Neuronal stem cell (in vitro differentiated cells): ENCODE data around the gene S100G.

ENCODE experiments used
- DNase-seq: peaks from one replicate; pipeline ENCODE4 v3.0.0-alpha.2; 2013; ENCODE audit warnings: low spot score
- H2AFZ ChIP-seq: one replicate; pipeline ENCODE4 v1.6.1; 2013; ENCODE audit warnings: mild to moderate bottlenecking, low read length, inconsistent platforms
- H2AK5ac ChIP-seq: 2 replicates; pipeline ENCODE4 v1.6.1; 2013; ENCODE audit warnings: low read depth, mild to moderate bottlenecking, inconsistent platforms, low read length, moderate library complexity, mixed read lengths
- H2BK120ac ChIP-seq: 2 replicates; pipeline ENCODE4 v1.6.1; 2013; ENCODE audit warnings: low read depth, mild to moderate bottlenecking, inconsistent platforms, low read length, moderate library complexity, mixed read lengths
- H2BK12ac ChIP-seq: one replicate; pipeline ENCODE4 v1.6.1; 2013; ENCODE audit warnings: low read length, inconsistent platforms
- H2BK15ac ChIP-seq: 2 replicates; pipeline ENCODE4 v1.6.1; 2013; ENCODE audit warnings: mild to moderate bottlenecking, low read length, inconsistent platforms, mixed read lengths
- H2BK5ac ChIP-seq: one replicate; pipeline ENCODE4 v1.6.1; 2013; ENCODE audit warnings: inconsistent platforms, mild to moderate bottlenecking, low read length, moderate library complexity
- H3K14ac ChIP-seq: one replicate; pipeline ENCODE4 v1.6.1; 2013; ENCODE audit warnings: low read length, inconsistent platforms
- H3K18ac ChIP-seq: 2 replicates; pipeline ENCODE4 v1.6.1; 2013; ENCODE audit warnings: low read length, inconsistent platforms
- H3K23ac ChIP-seq: 2 replicates; pipeline ENCODE4 v1.6.1; 2013; ENCODE audit warnings: low read depth, mild to moderate bottlenecking, mixed read lengths, low read length, inconsistent platforms; ENCODE audit not compliant: poor library complexity
- H3K27ac ChIP-seq: replicated peaks from 3 replicates; pipeline ENCODE4 v1.5.1; 2013; ENCODE audit warnings: low read length, inconsistent platforms
- H3K27me3 ChIP-seq, 3 experiments: 2 replicates each; pipeline ENCODE4 v1.6.1; 2013; ENCODE audit warnings: low read length in 3 of 3, mild to moderate bottlenecking in 2 of 3, inconsistent platforms in 1 of 3, low read depth in 1 of 3, mixed read lengths in 1 of 3, moderate library complexity in 1 of 3; ENCODE audit not compliant: control insufficient read depth in 3 of 3, insufficient read depth in 3 of 3
- H3K36me3 ChIP-seq, 2 donors: replicated peaks in 1 of 2; 2 replicates each; pipeline ENCODE4 v1.6.1; 2013; ENCODE audit warnings: low read length in 2 of 2; ENCODE audit not compliant: control insufficient read depth in 2 of 2, insufficient read depth in 2 of 2
- H3K4ac ChIP-seq: 2 replicates; pipeline ENCODE4 v1.6.1; 2013; ENCODE audit warnings: inconsistent platforms, mild to moderate bottlenecking, low read length, moderate library complexity
- H3K4me1 ChIP-seq, 2 donors: 1 replicate in 1 of 2; 2 replicates in 1 of 2; pipeline ENCODE4 v1.6.1; 2013; ENCODE audit warnings: low read length in 2 of 2, low read depth in 1 of 2; ENCODE audit not compliant: control insufficient read depth in 2 of 2, insufficient read depth in 1 of 2
- H3K4me2 ChIP-seq: one replicate; pipeline ENCODE4 v1.6.1; 2013; ENCODE audit warnings: mild to moderate bottlenecking, low read length, inconsistent platforms; ENCODE audit not compliant: insufficient read depth, poor library complexity, severe bottlenecking
- H3K4me3 ChIP-seq, 2 donors: 2 replicates each; pipeline ENCODE4 v1.5.1; 2013; ENCODE audit warnings: low read length in 2 of 2, mild to moderate bottlenecking in 2 of 2, inconsistent platforms in 1 of 2, moderate library complexity in 1 of 2
- H3K79me1 ChIP-seq: one replicate; pipeline ENCODE4 v1.6.1; 2013; ENCODE audit warnings: low read depth, mild to moderate bottlenecking, inconsistent platforms, low read length, moderate library complexity
- H3K9ac ChIP-seq: one replicate; pipeline ENCODE4 v1.6.1; 2013; ENCODE audit warnings: mild to moderate bottlenecking, low read depth, low read length, inconsistent platforms; ENCODE audit not compliant: poor library complexity
- H3K9me3 ChIP-seq, 2 donors: replicated peaks in 1 of 2; 2 replicates each; pipeline versions ENCODE3 to v1.6.1; 2013; ENCODE audit warnings: low read length in 2 of 2, mild to moderate bottlenecking in 2 of 2, inconsistent platforms in 1 of 2, low read depth in 1 of 2, mixed read lengths in 1 of 2, moderate library complexity in 1 of 2; ENCODE audit not compliant: control insufficient read depth in 2 of 2, insufficient read depth in 1 of 2
- H4K8ac ChIP-seq: one replicate; pipeline ENCODE4 v1.6.1; 2013; ENCODE audit warnings: low read depth, mild to moderate bottlenecking, inconsistent platforms, low read length, moderate library complexity
- H4K91ac ChIP-seq: one replicate; pipeline ENCODE4 v1.6.1; 2013; ENCODE audit warnings: low read length, low read depth, mild to moderate bottlenecking, inconsistent platforms; ENCODE audit not compliant: poor library complexity
- WGBS, 2 donors: extraction: QIAGEN DNeasy Blood & Tissue Kit; methylation state at CpG; one replicate each; pipeline ENCODE4 v1.1.7; 2013; ENCODE audit warnings: missing lambda C conversion rate in 2 of 2, mixed read lengths in 1 of 2; ENCODE audit not compliant: insufficient read length in 2 of 2, insufficient replicate concordance in 1 of 2; ENCODE audit errors: extremely low coverage in 2 of 2; 5-methylcytosine and 5-hydroxymethylcytosine counted together

S100G gene

DNA sequence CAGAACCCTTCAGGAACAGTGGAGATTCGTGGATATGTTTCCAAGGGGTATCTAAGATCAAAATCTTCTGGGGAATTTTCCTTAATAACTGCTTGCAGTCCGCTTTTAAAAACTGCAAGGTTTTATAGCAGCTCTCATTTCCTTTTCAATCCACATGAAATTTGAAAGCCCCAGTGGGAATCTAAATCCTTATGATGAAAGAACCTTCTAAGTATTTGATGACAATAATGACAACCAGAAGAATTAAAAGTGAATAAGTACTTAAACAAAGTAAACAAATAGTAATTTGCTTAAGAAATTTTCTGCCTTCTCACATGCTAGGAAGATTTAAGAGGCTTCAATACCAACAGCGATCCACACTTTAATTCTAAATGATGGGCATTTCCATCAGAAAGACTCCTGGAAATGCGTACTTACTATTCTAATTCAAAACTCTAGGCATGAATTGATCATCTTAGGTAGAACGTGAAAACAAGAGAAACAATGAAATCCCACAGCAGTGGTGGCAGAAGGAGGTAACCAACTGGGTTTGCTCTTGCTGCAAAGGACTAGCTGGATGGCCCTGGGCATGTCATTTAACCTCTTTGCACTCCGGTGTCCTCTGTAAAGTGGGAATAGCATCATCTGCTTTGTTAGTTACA lies 37.6 kb upstream of the S100G start:
- DNase-seq = no peak

DNA sequence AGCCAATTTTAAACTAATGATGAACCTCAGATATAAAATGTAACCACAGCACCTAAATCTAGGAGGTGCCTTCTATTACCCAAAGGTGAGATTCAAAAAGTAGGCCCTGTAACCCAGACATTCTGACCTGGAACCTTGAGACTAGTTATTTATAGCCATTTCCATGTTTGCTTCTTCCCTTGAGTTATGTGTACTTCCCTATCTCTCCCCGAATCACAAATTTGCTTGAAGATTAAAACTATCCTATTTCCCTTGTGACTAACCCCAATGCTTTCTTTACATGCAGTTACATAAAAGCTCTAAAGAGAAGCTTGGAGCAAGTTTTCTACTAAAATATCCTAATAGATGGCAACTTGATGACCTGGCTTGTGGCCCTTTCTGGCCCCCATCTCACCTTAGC lies 32.6 kb upstream of the S100G start:
- H3K36me3 ChIP-seq = peaks cover 2 to 75% of the 10 kb centered on the region in 2 donors
- H3K18ac ChIP-seq = no peak overlapping the region
- no peak overlapping the region for H2BK12ac ChIP-seq
- H4K91ac ChIP-seq = no peak overlapping the region
- no peak overlapping the region for H3K4me3 ChIP-seq
- no peaks in the 10 kb centered on the region for H3K9me3 ChIP-seq
- H3K4me2 ChIP-seq = no peak overlapping the region
- WGBS, 2 donors = no CpG with 5 or more reads among the region's 1 CpG
- H2BK15ac ChIP-seq = no peak overlapping the region
- H2BK120ac ChIP-seq = no peak overlapping the region
- no peak overlapping the region for H3K4ac ChIP-seq
- no peak overlapping the region for H3K27ac ChIP-seq
- H3K9ac ChIP-seq = no peak overlapping the region
- H4K8ac ChIP-seq = no peak overlapping the region
- no peaks in the 10 kb centered on the region for H3K4me1 ChIP-seq
- H2AK5ac ChIP-seq = no peak overlapping the region
- H3K23ac ChIP-seq = no peak overlapping the region
- DNase-seq = no peak
- H2BK5ac ChIP-seq = no peak overlapping the region
- H3K79me1 ChIP-seq = no peaks in the 10 kb centered on the region
- no peak overlapping the region for H3K14ac ChIP-seq
- H2AFZ ChIP-seq = no peak overlapping the region
- H3K27me3 ChIP-seq = no peaks in the 10 kb centered on the region

More for the DNA sequence above, 37.6 kb upstream of the S100G start:
- no CpG with 5 or more reads among the region's 6 CpGs for WGBS, 2 donors
- H2AK5ac ChIP-seq = no peak overlapping the region
- no peak overlapping the region for H3K14ac ChIP-seq
- H3K36me3 ChIP-seq = peaks cover 0 to 74% of the 10 kb centered on the region in 2 donors
- no peak overlapping the region for H4K8ac ChIP-seq
- no peak overlapping the region for H2BK120ac ChIP-seq
- no peaks in the 10 kb centered on the region for H3K4me1 ChIP-seq
- H2AFZ ChIP-seq = no peak overlapping the region
- no peak overlapping the region for H3K9ac ChIP-seq
- H3K27me3 ChIP-seq = no peaks in the 10 kb centered on the region
- H2BK5ac ChIP-seq = no peak overlapping the region
- no peak overlapping the region for H2BK15ac ChIP-seq
- no peak overlapping the region for H3K4me3 ChIP-seq
- no peak overlapping the region for H3K23ac ChIP-seq
- H2BK12ac ChIP-seq = no peak overlapping the region
- H3K27ac ChIP-seq = no peak overlapping the region
- H3K9me3 ChIP-seq = no peaks in the 10 kb centered on the region
- H3K4ac ChIP-seq = no peak overlapping the region
- H4K91ac ChIP-seq = no peak overlapping the region
- H3K18ac ChIP-seq = no peak overlapping the region
- H3K79me1 ChIP-seq = no peaks in the 10 kb centered on the region
- H3K4me2 ChIP-seq = no peak overlapping the region

DNA sequence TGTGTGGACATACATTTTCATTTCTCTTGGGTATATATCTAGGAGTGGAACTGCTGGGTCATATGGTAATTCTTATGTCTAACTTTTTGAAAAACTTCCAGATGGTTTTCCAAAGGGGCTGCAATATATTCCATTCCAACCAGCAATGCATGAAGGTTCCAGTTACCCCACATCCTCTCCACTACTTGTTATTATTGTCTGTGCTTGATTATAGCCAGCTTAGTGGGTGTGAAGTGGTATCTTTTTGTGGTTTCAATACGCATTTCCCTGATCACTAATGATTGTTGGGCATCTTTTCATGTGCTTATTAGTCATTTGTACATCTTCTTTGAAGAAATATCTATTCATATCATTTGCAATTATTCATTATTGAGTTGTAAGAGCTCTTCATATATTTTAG lies 31.5 kb upstream of the S100G start:
- no peak overlapping the region for H3K4me3 ChIP-seq
- H2AFZ ChIP-seq = no peak overlapping the region
- H2AK5ac ChIP-seq = no peak overlapping the region
- H2BK5ac ChIP-seq = no peak overlapping the region
- H2BK15ac ChIP-seq = no peak overlapping the region
- H4K91ac ChIP-seq = no peak overlapping the region
- no peaks in the 10 kb centered on the region for H3K27me3 ChIP-seq
- no peak overlapping the region for H3K18ac ChIP-seq
- H3K27ac ChIP-seq = no peak overlapping the region
- no peak overlapping the region for H2BK120ac ChIP-seq
- no peaks in the 10 kb centered on the region for H3K9me3 ChIP-seq
- H3K9ac ChIP-seq = no peak overlapping the region
- H2BK12ac ChIP-seq = no peak overlapping the region
- no peak overlapping the region for H3K4ac ChIP-seq
- no peak overlapping the region for H3K4me2 ChIP-seq
- no peak for DNase-seq
- H3K36me3 ChIP-seq = peaks cover 2 to 65% of the 10 kb centered on the region in 2 donors
- no peaks in the 10 kb centered on the region for H3K79me1 ChIP-seq
- no peak overlapping the region for H3K14ac ChIP-seq
- no peak overlapping the region for H4K8ac ChIP-seq
- H3K4me1 ChIP-seq = no peaks in the 10 kb centered on the region
- H3K23ac ChIP-seq = no peak overlapping the region
- WGBS, 2 donors = no CpG with 5 or more reads among the region's 1 CpG

DNA sequence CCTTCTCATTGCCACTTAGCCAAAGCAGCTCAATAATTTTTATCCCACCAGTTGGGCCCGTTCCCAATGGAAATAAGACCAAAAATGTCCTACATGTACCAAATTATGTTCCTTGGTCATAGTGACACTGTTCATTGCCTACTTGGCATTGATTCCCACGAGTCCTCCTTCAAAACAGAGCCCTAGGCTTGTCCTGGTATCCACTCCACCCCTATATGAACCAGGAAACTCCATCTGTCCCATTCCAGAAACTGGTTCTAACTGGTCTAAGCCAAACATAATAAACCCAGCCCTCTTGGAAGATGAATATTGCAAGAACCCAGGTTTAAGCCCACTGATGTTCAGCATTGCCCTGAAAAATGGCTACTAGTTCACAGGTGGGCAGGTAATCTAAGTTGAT lies 30.9 kb upstream of the S100G start:
- Histone ChIP-seq H2BK15ac (no peak overlapping the region), H3K9ac (no peak overlapping the region), H3K27me3 (no peaks in the 10 kb centered on the region), H4K8ac (no peak overlapping the region), H3K4me2 (no peak overlapping the region), H3K23ac (no peak overlapping the region), H3K79me1 (no peaks in the 10 kb centered on the region), H2AK5ac (no peak overlapping the region), H3K4me1 (no peaks in the 10 kb centered on the region), H4K91ac (no peak overlapping the region), H3K14ac (no peak overlapping the region), H2BK5ac (no peak overlapping the region), H3K18ac (no peak overlapping the region), H3K4ac (no peak overlapping the region), H2BK12ac (no peak overlapping the region), H2BK120ac (no peak overlapping the region), H3K27ac (no peak overlapping the region), H3K36me3 (peaks cover 2 to 61% of the 10 kb centered on the region in 2 donors), H3K9me3 (no peaks in the 10 kb centered on the region), H3K4me3 (no peak overlapping the region), H2AFZ (no peak overlapping the region)
- no peak for DNase-seq
- WGBS, 2 donors = no CpG with 5 or more reads among the region's 2 CpGs
